GM12878 (cell line): ENCODE measurements around the gene SENP1. TPM values are rescaled to one million over a fixed set of nuclear protein-coding genes. Genes with fewer than 3 reads are reported as not detected.

Experiments used
- ATAC-seq: fragments of 200-7000 bp; cut with Tn5 transposase; 3 replicates; pipeline ENCODE4 v1.9.1; 2020; ENCODE audit warnings: mild to moderate bottlenecking, moderate library complexity
- BruUV-seq: library from RNA; stranded (reverse); fragments of 400-500 nt; replicated peaks from 2 replicates; lab custom pipeline; 2021; lab: Mats Ljungman, UMichigan
- CTCF ChIA-PET: fragments of 300-600 bp; sonication (Branson Sonifier 250); formaldehyde crosslinking; extraction: SDS; loops from one replicate; lab custom pipeline; 2021; ENCODE audit warnings: inconsistent platforms; lab: Yijun Ruan, JAX
- POLR2A ChIA-PET: fragments of 350-600 bp; formaldehyde crosslinking; extraction: SDS; loops from one replicate; lab custom pipeline; 2021; ENCODE audit warnings: inconsistent platforms; lab: Charles Lee
- RAD21 ChIA-PET: fragments of 300-600 bp; sonication (Branson Sonifier 250); formaldehyde crosslinking; loops from one replicate; lab custom pipeline; 2023; ENCODE audit warnings: antibody characterized with exemption; ENCODE audit not compliant: unreplicated experiment; lab: Charles Lee
- SMC1A ChIA-PET: fragments of 300-600 bp; sonication (Branson Sonifier 250); formaldehyde crosslinking; loops from one replicate; lab custom pipeline; 2023; ENCODE audit not compliant: unreplicated experiment, uncharacterized antibody; lab: Charles Lee
- DNase-seq: peaks from one replicate; pipeline ENCODE4 v3.0.0-alpha.2; 2011; ENCODE audit warnings: low read depth, low spot score
- FAIRE-seq: peaks from 3 replicates; lab custom pipeline; 2011; peaks lifted over from hg19 to GRCh38; lab: Jason Lieb, UNC
- H2AFZ ChIP-seq: 2 replicates; pipeline ENCODE4 v1.6.0; 2011; ENCODE audit warnings: low read depth, low read length, control low read depth; ENCODE audit not compliant: control insufficient read depth
- H3K27ac ChIP-seq: 2 replicates; pipeline ENCODE4 v1.5.1; 2011; ENCODE audit warnings: control low read depth; ENCODE audit not compliant: control insufficient read depth, insufficient read depth
- H3K27me3 ChIP-seq, 2 experiments: replicated peaks in 1 of 2; 2 replicates each; pipeline versions ENCODE4 v1.6.0 to v1.6.1; 2011; ENCODE audit warnings: low read length in 1 of 2; ENCODE audit not compliant: control insufficient read depth in 2 of 2, insufficient read depth in 2 of 2
- H3K36me3 ChIP-seq, 2 experiments: 2 replicates each; pipeline ENCODE4 v1.5.1; 2011; ENCODE audit warnings: low read length in 1 of 2; ENCODE audit not compliant: control insufficient read depth in 2 of 2, insufficient read depth in 2 of 2
- H3K4me1 ChIP-seq: 2 replicates; pipeline ENCODE4 v1.6.1; 2011; ENCODE audit warnings: mild to moderate bottlenecking, low read length, moderate library complexity, mixed read lengths; ENCODE audit not compliant: control insufficient read depth, insufficient read depth
- H3K4me2 ChIP-seq: 2 replicates; pipeline ENCODE4 v1.6.0; 2011; ENCODE audit warnings: control low read depth; ENCODE audit not compliant: control insufficient read depth, insufficient read depth
- H3K4me3 ChIP-seq: fragments of 200-600 bp; sonication (generic); 2 replicates; pipeline ENCODE4 v1.5.1; 2016
- H3K79me2 ChIP-seq: 2 replicates; pipeline ENCODE4 v1.6.0; 2011; ENCODE audit warnings: low read length; ENCODE audit not compliant: control insufficient read depth, insufficient read depth
- H3K9ac ChIP-seq: 2 replicates; pipeline ENCODE4 v1.8.0; 2011; ENCODE audit warnings: low read length, control low read depth, mixed read lengths; ENCODE audit not compliant: control insufficient read depth, insufficient read depth
- H3K9me3 ChIP-seq: replicated peaks from 3 replicates; pipeline ENCODE4 v1.5.1; 2011; ENCODE audit warnings: mild to moderate bottlenecking, low read length; ENCODE audit not compliant: control insufficient read depth, insufficient read depth
- H4K20me1 ChIP-seq: 2 replicates; pipeline ENCODE4 v1.6.0; 2011; ENCODE audit not compliant: control insufficient read depth, insufficient read depth
- E2F4 ChIP-seq: IDR thresholded peaks from 2 replicates; pipeline ENCODE4 v1.6.1; 2012; ENCODE audit warnings: low read depth, low read length, improper control_type of control experiment
- ELK1 ChIP-seq: IDR thresholded peaks from 2 replicates; pipeline ENCODE4 v1.6.1; 2012; ENCODE audit warnings: low read depth, low read length, improper control_type of control experiment
- ETV6 ChIP-seq, 2 experiments: fragments of 450-650 bp in 1 of 2; IDR thresholded peaks in 1 of 2; conservative IDR thresholded peaks in 1 of 2; 2 replicates each; pipeline ENCODE4 v1.6.1; 2014; ENCODE audit warnings: antibody characterized with exemption in 1 of 2, borderline replicate concordance in 1 of 2, low read depth in 1 of 2, mild to moderate bottlenecking in 1 of 2, moderate library complexity in 1 of 2
- HDAC2 ChIP-seq: fragments of 200-600 bp; sonication (generic); IDR thresholded peaks from 2 replicates; pipeline ENCODE4 v1.6.1; 2017
- IKZF2 ChIP-seq, 2 experiments: fragments of 450-650 bp; IDR thresholded peaks; 2 replicates each; pipeline ENCODE4 v1.6.1; 2017; ENCODE audit warnings: mild to moderate bottlenecking in 2 of 2, moderate library complexity in 2 of 2
- JUNB ChIP-seq: IDR thresholded peaks from 2 replicates; pipeline ENCODE4 v1.6.1; 2016; ENCODE audit warnings: antibody characterized with exemption, mild to moderate bottlenecking
- KDM1A ChIP-seq: fragments of 200-600 bp; sonication (generic); IDR thresholded peaks from 2 replicates; pipeline ENCODE4 v1.6.1; 2016; ENCODE audit warnings: borderline replicate concordance
- MTA2 ChIP-seq: fragments of 450-650 bp; IDR thresholded peaks from 2 replicates; pipeline ENCODE4 v1.6.1; 2016; ENCODE audit warnings: low read depth, mild to moderate bottlenecking, moderate library complexity
- MXI1 ChIP-seq: fragments of 150-350 bp; IDR thresholded peaks from 2 replicates; pipeline ENCODE4 v1.6.1; 2011; ENCODE audit warnings: low read depth, mild to moderate bottlenecking, inconsistent platforms, low read length, improper control_type of control experiment
- NR2F1 ChIP-seq: fragments of 450-650 bp; conservative IDR thresholded peaks from 2 replicates; pipeline ENCODE4 v1.6.1; 2017; ENCODE audit warnings: mild to moderate bottlenecking
- NRF1 ChIP-seq: conservative IDR thresholded peaks from 2 replicates; pipeline ENCODE4 v1.6.1; 2011; ENCODE audit warnings: mild to moderate bottlenecking, low read depth, low read length, improper control_type of control experiment
- PAX5 ChIP-seq: IDR thresholded peaks from 2 replicates; pipeline ENCODE4 v1.6.1; 2011; ENCODE audit warnings: low read depth, low read length, borderline replicate concordance
- RUNX3 ChIP-seq: IDR thresholded peaks from 2 replicates; pipeline ENCODE4 v1.6.1; 2012; ENCODE audit warnings: low read length, inconsistent platforms
- TBL1XR1 ChIP-seq: IDR thresholded peaks from 2 replicates; pipeline ENCODE4 v1.6.1; 2012; ENCODE audit warnings: low read depth, low read length, improper control_type of control experiment
- TCF7 ChIP-seq: IDR thresholded peaks from 2 replicates; pipeline ENCODE4 v1.6.1; 2014; ENCODE audit warnings: antibody characterized with exemption, borderline replicate concordance
- WGBS: methylation state at CpG from one replicate; pipeline ENCODE4 v1.1.6; 2016; ENCODE audit warnings: low lambda C conversion rate; ENCODE audit not compliant: insufficient replicate concordance, insufficient coverage; ENCODE audit errors: missing lambda C conversion rate; 5-methylcytosine and 5-hydroxymethylcytosine counted together
- in situ Hi-C: fragments of 300-500 bp; cut with MboI; formaldehyde crosslinking; loops from 9 replicates; pipeline ENCODE4 v1.14.3; 2018; ENCODE audit warnings: mixed read lengths
- intact Hi-C: fragments of 100-400 bp; cut with micrococcal nuclease; formaldehyde crosslinking; loops from one replicate; pipeline ENCODE4 v1.14.2; 2022; ENCODE audit not compliant: unreplicated experiment
- polyA plus RNA-seq, 11 experiments: library from polyadenylated mRNA; depleted of rRNA in 4 of 11; unstranded in 6 of 11; stranded (reverse) in 5 of 11; fragments of >200 nt; fragmentation: Nextera tagmentation in 4 of 11; fragmentation: Illumina TruSeq in 1 of 11; extraction: Ambion mirVana in 4 of 11; extraction: Trizol in 1 of 11; gene quantifications; 1 replicate in 1 of 11; 2 replicates in 10 of 11; pipeline versions ENCODE4 v1.2.1 to v1.2.3, GENCODE V29; 2011 to 2016; ENCODE audit warnings: inconsistent platforms in 2 of 11, missing spikeins in 2 of 11, low read depth in 1 of 11
- total RNA-seq, 4 experiments: library from RNA; depleted of rRNA in 3 of 4; stranded (reverse); fragments of >200 nt in 3 of 4; fragmentation: Illumina TruSeq in 1 of 4; extraction: Trizol in 1 of 4; gene quantifications; 2 replicates each; pipeline versions ENCODE4 v1.2.1 to v1.2.3, GENCODE V29; 2013 to 2021

SENP1 gene
- total and polyA plus RNA-seq, 10 of the 15 experiments (the other 5 are each of a cell fraction or from before 2014, with no cell fraction given): 8.1 to 52.4 (median 26.1) TPM

GRCh38 chr12:47995981-47996401 lies 109.9 kb downstream of the SENP1 start:
- POLR2A ChIA-PET: no interaction called here
- intact Hi-C loops: no loop called here

GRCh38 chr12:47993491-47993890 lies 112.4 kb downstream of the SENP1 start:
- Histone ChIP-seq H3K27me3 (peaks cover under 1 to 3% of the 10 kb centered on the region in 2 experiments; a peak in 3 of 4 replicates), H3K36me3 (no peaks in the 10 kb centered on the region), H3K79me2 (no peaks in the 10 kb centered on the region), H3K4me1 (peaks cover 14% of the 10 kb centered on the region), H3K27ac (no peak overlapping the region), H2AFZ (no peak overlapping the region), H3K9me3 (no peaks in the 10 kb centered on the region), H3K4me3 (no peak overlapping the region), H4K20me1 (no peaks in the 10 kb centered on the region), H3K9ac (no peak overlapping the region), H3K4me2 (no peak overlapping the region)
- in situ Hi-C loops: no loop called here
- 51% methylated on average over 5 of the region's 5 CpGs for WGBS
- DNase-seq: no peak
- POLR2A ChIA-PET: no interaction called here
- RAD21 ChIA-PET: interaction anchor here (0.8 kb wide), 1 partner anchor 135 kb away, joined by 3 read pairs; no protein-coding TSS in a partner anchor
- SMC1A ChIA-PET: no interaction called here
- intact Hi-C loops: no loop called here
- no peak for ATAC-seq
- CTCF ChIA-PET: interaction anchor here (0.8 kb wide), 1 partner anchor 44 kb away, joined by 3 read pairs; no protein-coding TSS in a partner anchor
- FAIRE-seq: no peak
- BruUV-seq: no TSS peak
- no peak for TF ChIP-seq NR2F1
- no peak for TF ChIP-seq E2F4
- no peak for TF ChIP-seq JUNB
- no peak for TF ChIP-seq ETV6 (conservative IDR thresholded peaks at IDR 0.05 in 1 of 2, IDR thresholded peaks at IDR 0.05 in 1 of 2; ENCODE audit: borderline replicate concordance in 1 of 2, low read depth in 1 of 2)
- TF ChIP-seq ELK1: no peak
- no peak for TF ChIP-seq RUNX3
- no peak for TF ChIP-seq NRF1
- TF ChIP-seq IKZF2 (IDR thresholded peaks at IDR 0.05): no peak
- no peak for TF ChIP-seq KDM1A
- no peak for TF ChIP-seq PAX5
- no peak for TF ChIP-seq TCF7
- TF ChIP-seq TBL1XR1: no peak

More at GRCh38 chr12:47995981-47996401, 109.9 kb downstream of the SENP1 start:
- ChIA-PET SMC1A (no interaction called here), CTCF (interaction anchor here (0.7 kb wide), 1 partner anchor 1307 kb away, joined by 3 read pairs; no protein-coding TSS in a partner anchor), RAD21 (no interaction called here)
- Histone ChIP-seq H2AFZ (no peak overlapping the region), H3K27ac (no peak overlapping the region), H3K27me3 (peaks cover 3 to 7% of the 10 kb centered on the region in 2 experiments; a peak in 3 of 4 replicates), H3K9ac (no peak overlapping the region), H3K4me1 (no peaks in the 10 kb centered on the region), H3K36me3 (no peaks in the 10 kb centered on the region), H3K9me3 (no peaks in the 10 kb centered on the region), H3K79me2 (no peaks in the 10 kb centered on the region), H3K4me3 (no peak overlapping the region), H3K4me2 (no peak overlapping the region), H4K20me1 (no peaks in the 10 kb centered on the region)
- DNase-seq: no peak
- TF ChIP-seq HDAC2: no peak
- no peak for TF ChIP-seq E2F4
- TF ChIP-seq MXI1: no peak
- no peak for TF ChIP-seq MTA2
- FAIRE-seq: no peak
- ATAC-seq: no peak
- WGBS: 58% methylated on average over 4 of the region's 4 CpGs
- in situ Hi-C loops: no loop called here
- BruUV-seq: no TSS peak
